Mesenchymal stem cell (in vitro differentiated cells and primary cell): ENCODE results near the gene STAB1.

Source experiments
- DNase-seq: peaks from one replicate; pipeline ENCODE4 v3.0.0-alpha.2; 2013
- H2AFZ ChIP-seq: one replicate; pipeline ENCODE4 v1.6.1; 2013; ENCODE audit warnings: low read depth, mild to moderate bottlenecking, control low read depth, inconsistent platforms, low read length, moderate library complexity
- H2AK5ac ChIP-seq: 2 replicates; pipeline ENCODE4 v1.6.1; 2013; ENCODE audit warnings: low read length, moderate library complexity, mild to moderate bottlenecking, inconsistent platforms; ENCODE audit not compliant: severe bottlenecking
- H2BK120ac ChIP-seq: one replicate; pipeline ENCODE4 v1.6.1; 2013; ENCODE audit warnings: low read depth, mild to moderate bottlenecking, inconsistent platforms, low read length, moderate library complexity
- H2BK12ac ChIP-seq, 2 experiments: one replicate each; pipeline ENCODE4 v1.6.1; 2013; ENCODE audit warnings: inconsistent platforms in 2 of 2, low read length in 2 of 2, mild to moderate bottlenecking in 2 of 2, moderate library complexity in 2 of 2, control low read depth in 1 of 2
- H2BK15ac ChIP-seq: one replicate; pipeline ENCODE4 v1.6.1; 2013; ENCODE audit warnings: mild to moderate bottlenecking, low read depth, inconsistent platforms; ENCODE audit not compliant: poor library complexity, severe bottlenecking
- H2BK5ac ChIP-seq: 2 replicates; pipeline ENCODE4 v1.6.1; 2013; ENCODE audit warnings: low read depth, mild to moderate bottlenecking, low read length, control low read depth, inconsistent platforms; ENCODE audit not compliant: poor library complexity, severe bottlenecking
- H3K14ac ChIP-seq, 2 experiments: one replicate each; pipeline ENCODE4 v1.6.1; 2013; ENCODE audit warnings: inconsistent platforms in 2 of 2, low read length in 2 of 2, control low read depth in 1 of 2, mild to moderate bottlenecking in 1 of 2, moderate library complexity in 1 of 2
- H3K18ac ChIP-seq, 2 experiments: one replicate each; pipeline ENCODE4 v1.6.1; 2013; ENCODE audit warnings: inconsistent platforms in 2 of 2, low read length in 2 of 2, control low read depth in 1 of 2, low read depth in 1 of 2, mild to moderate bottlenecking in 1 of 2
- H3K23ac ChIP-seq, 2 experiments: one replicate each; pipeline ENCODE4 v1.6.1; 2013; ENCODE audit warnings: inconsistent platforms in 2 of 2, low read length in 2 of 2, mild to moderate bottlenecking in 2 of 2, moderate library complexity in 2 of 2, control low read depth in 1 of 2
- H3K27ac ChIP-seq: 2 replicates; pipeline ENCODE4 v1.5.1; 2013; ENCODE audit warnings: mild to moderate bottlenecking, moderate library complexity, low read length, control low read depth, inconsistent platforms; ENCODE audit not compliant: poor library complexity, severe bottlenecking
- H3K27me3 ChIP-seq, 2 experiments: 2 replicates each; pipeline versions ENCODE4 v1.6.1 to v1.7.0; 2013; ENCODE audit warnings: low read length in 2 of 2, mild to moderate bottlenecking in 2 of 2, moderate library complexity in 2 of 2, control low read depth in 1 of 2, inconsistent platforms in 1 of 2; ENCODE audit not compliant: control insufficient read depth in 1 of 2, insufficient read depth in 1 of 2
- H3K36me3 ChIP-seq, 2 experiments: 2 replicates each; pipeline versions ENCODE4 v1.6.1 to v1.7.0; 2013; ENCODE audit warnings: low read length in 2 of 2, control low read depth in 1 of 2, inconsistent platforms in 1 of 2, low read depth in 1 of 2, mild to moderate bottlenecking in 1 of 2; ENCODE audit not compliant: insufficient read depth in 2 of 2, control insufficient read depth in 1 of 2
- H3K4ac ChIP-seq, 2 experiments: one replicate each; pipeline ENCODE4 v1.6.1; 2013; ENCODE audit warnings: inconsistent platforms in 2 of 2, low read length in 2 of 2, mild to moderate bottlenecking in 2 of 2, moderate library complexity in 2 of 2, control low read depth in 1 of 2, low read depth in 1 of 2
- H3K4me1 ChIP-seq: 2 replicates; pipeline ENCODE4 v1.6.1; 2013; ENCODE audit warnings: low read depth, low read length, control low read depth; ENCODE audit not compliant: control insufficient read depth, insufficient read depth
- H3K4me2 ChIP-seq: 2 replicates; pipeline ENCODE4 v1.6.1; 2013; ENCODE audit warnings: low read length, mild to moderate bottlenecking, inconsistent platforms; ENCODE audit not compliant: poor library complexity, severe bottlenecking
- H3K4me3 ChIP-seq, 2 experiments: 2 replicates each; pipeline versions ENCODE4 v1.5.1 to v1.7.0; 2013; ENCODE audit warnings: low read length in 2 of 2, mild to moderate bottlenecking in 2 of 2, control low read depth in 1 of 2, low read depth in 1 of 2; ENCODE audit not compliant: insufficient read depth in 1 of 2
- H3K79me1 ChIP-seq: replicated peaks from 2 replicates; pipeline ENCODE4 v1.6.1; 2013; ENCODE audit warnings: mild to moderate bottlenecking, control low read depth, low read length, inconsistent platforms; ENCODE audit not compliant: poor library complexity, severe bottlenecking
- H3K9ac ChIP-seq: 2 replicates; pipeline ENCODE4 v1.7.0; 2013; ENCODE audit warnings: mild to moderate bottlenecking, low read length, moderate library complexity
- H3K9me3 ChIP-seq: 2 replicates; pipeline ENCODE4 v1.7.0; 2013; ENCODE audit warnings: mild to moderate bottlenecking, low read length; ENCODE audit not compliant: control insufficient read depth
- H4K8ac ChIP-seq: one replicate; pipeline ENCODE4 v1.6.1; 2013; ENCODE audit warnings: inconsistent platforms, mild to moderate bottlenecking, low read length, moderate library complexity
- H4K91ac ChIP-seq: one replicate; pipeline ENCODE4 v1.6.1; 2013; ENCODE audit warnings: mild to moderate bottlenecking, low read length, inconsistent platforms
- WGBS: methylation state at CpG from one replicate; pipeline ENCODE4 v1.1.7; 2013; ENCODE audit warnings: mixed read lengths; 5-methylcytosine and 5-hydroxymethylcytosine counted together

Gene STAB1

DNA sequence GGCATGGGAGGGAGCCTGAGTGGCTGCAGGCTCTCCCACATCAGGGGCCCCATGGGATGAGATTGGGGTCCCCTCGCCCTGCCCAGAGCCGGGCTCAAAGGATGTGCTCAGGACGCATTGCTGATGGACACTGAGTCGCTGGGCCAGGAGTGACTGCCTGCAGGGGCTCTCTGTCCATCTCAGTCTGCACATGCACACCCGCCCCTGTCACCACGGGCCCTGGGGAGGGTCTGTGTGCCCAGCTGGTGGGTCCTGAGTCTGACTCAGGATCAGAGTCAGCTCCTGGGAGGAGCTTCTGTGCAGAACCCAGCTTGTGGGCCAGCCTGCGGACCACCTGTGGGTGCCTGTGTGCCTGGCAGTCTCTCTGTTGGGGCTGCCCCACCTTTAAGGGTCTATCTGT, 18.1 kb downstream of the STAB1 start:
- Histone ChIP-seq H4K91ac (no peak overlapping the region), H2BK120ac (no peak overlapping the region), H3K79me1 (no peaks in the 10 kb centered on the region), H3K9ac (no peak overlapping the region), H2BK15ac (no peak overlapping the region), H2AFZ (no peak overlapping the region), H2BK5ac (no peak overlapping the region), H3K36me3 (no peaks in the 10 kb centered on the region), H2AK5ac (no peak overlapping the region), H3K4ac (no peak overlapping the region), H3K4me3 (no peak overlapping the region), H3K14ac (no peak overlapping the region), H3K27me3 (peaks cover 18 to 78% of the 10 kb centered on the region in 2 experiments), H3K18ac (no peak overlapping the region), H4K8ac (no peak overlapping the region), H3K4me1 (no peaks in the 10 kb centered on the region), H3K27ac (no peak overlapping the region), H3K9me3 (no peaks in the 10 kb centered on the region), H2BK12ac (no peak overlapping the region), H3K4me2 (no peak overlapping the region), H3K23ac (no peak overlapping the region)
- no peak for DNase-seq
- 89% methylated on average over 7 of the region's 7 CpGs for WGBS

DNA sequence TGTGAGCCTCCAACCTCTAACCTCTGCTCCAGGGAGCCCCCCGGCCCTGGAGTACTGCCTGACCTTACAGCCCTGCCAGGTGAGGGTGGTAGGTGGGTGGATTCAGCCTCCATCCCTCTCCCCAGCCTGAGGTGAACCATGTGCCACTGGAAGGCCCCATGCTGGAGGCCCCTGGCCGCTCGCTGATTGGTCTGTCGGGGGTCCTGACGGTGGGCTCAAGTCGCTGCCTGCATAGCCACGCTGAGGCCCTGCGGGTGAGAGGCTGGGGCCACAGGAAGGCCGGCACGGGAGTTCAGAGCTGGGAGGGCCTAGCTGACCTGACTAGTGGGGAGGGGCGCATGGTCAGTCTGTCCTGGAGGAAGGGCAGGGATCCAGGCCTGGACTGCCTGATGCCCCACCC, 19.4 kb downstream of the STAB1 start:
- no peak overlapping the region for H4K8ac ChIP-seq
- no peak overlapping the region for H3K9ac ChIP-seq
- no peak overlapping the region for H4K91ac ChIP-seq
- no peak overlapping the region for H3K18ac ChIP-seq
- H3K23ac ChIP-seq: no peak overlapping the region
- DNase-seq: no peak
- WGBS: 80% methylated on average over 11 of the region's 11 CpGs
- H3K4me3 ChIP-seq: no peak overlapping the region
- H2AFZ ChIP-seq: no peak overlapping the region
- no peak overlapping the region for H2BK120ac ChIP-seq
- H3K4me1 ChIP-seq: peaks cover 9% of the 10 kb centered on the region
- H2BK12ac ChIP-seq: no peak overlapping the region
- no peak overlapping the region for H3K4ac ChIP-seq
- no peaks in the 10 kb centered on the region for H3K36me3 ChIP-seq
- no peaks in the 10 kb centered on the region for H3K79me1 ChIP-seq
- no peak overlapping the region for H2AK5ac ChIP-seq
- H2BK15ac ChIP-seq: no peak overlapping the region
- H3K27me3 ChIP-seq: peaks cover 18 to 79% of the 10 kb centered on the region in 2 experiments
- H3K14ac ChIP-seq: no peak overlapping the region
- H3K9me3 ChIP-seq: no peaks in the 10 kb centered on the region
- H3K27ac ChIP-seq: no peak overlapping the region
- no peak overlapping the region for H3K4me2 ChIP-seq
- no peak overlapping the region for H2BK5ac ChIP-seq

DNA sequence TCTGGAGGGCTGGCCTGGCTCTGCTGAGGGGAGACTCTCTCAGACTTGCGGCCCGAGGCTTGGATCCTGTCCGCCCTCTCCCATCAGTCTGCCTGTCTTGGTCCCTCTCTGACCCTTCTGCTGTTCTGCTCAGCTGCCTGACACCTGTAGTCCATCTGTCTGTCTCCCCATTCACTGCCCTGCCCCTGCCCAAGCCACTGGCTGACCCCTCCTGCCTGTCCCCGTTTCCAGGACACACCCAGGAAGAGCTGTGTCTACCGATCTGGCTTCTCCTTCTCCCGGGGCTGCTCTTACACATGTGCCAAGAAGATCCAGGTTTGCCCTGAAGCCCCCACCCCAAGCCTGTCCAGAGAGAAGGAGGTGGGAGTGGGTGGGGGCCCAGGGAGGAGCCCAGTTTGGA, 20.1 kb downstream of the STAB1 start:
- no peak for DNase-seq
- H3K4me2 ChIP-seq: no peak overlapping the region
- H3K18ac ChIP-seq: no peak overlapping the region
- H3K9me3 ChIP-seq: no peaks in the 10 kb centered on the region
- H4K8ac ChIP-seq: no peak overlapping the region
- H3K36me3 ChIP-seq: no peaks in the 10 kb centered on the region
- 73% methylated on average over 6 of the region's 6 CpGs for WGBS
- no peak overlapping the region for H2AK5ac ChIP-seq
- peaks cover 9% of the 10 kb centered on the region for H3K4me1 ChIP-seq
- no peaks in the 10 kb centered on the region for H3K79me1 ChIP-seq
- peak overlapping the region in 1 of 2 experiments; percentile 42 for H3K4ac ChIP-seq
- no peak overlapping the region for H2BK120ac ChIP-seq
- no peak overlapping the region for H3K4me3 ChIP-seq
- no peak overlapping the region for H3K23ac ChIP-seq
- H2BK15ac ChIP-seq: no peak overlapping the region
- H3K9ac ChIP-seq: no peak overlapping the region
- H2AFZ ChIP-seq: no peak overlapping the region
- H2BK5ac ChIP-seq: no peak overlapping the region
- H3K27me3 ChIP-seq: peaks cover 18 to 73% of the 10 kb centered on the region in 2 experiments
- H3K14ac ChIP-seq: no peak overlapping the region
- no peak overlapping the region for H3K27ac ChIP-seq
- H4K91ac ChIP-seq: no peak overlapping the region
- H2BK12ac ChIP-seq: no peak overlapping the region

DNA sequence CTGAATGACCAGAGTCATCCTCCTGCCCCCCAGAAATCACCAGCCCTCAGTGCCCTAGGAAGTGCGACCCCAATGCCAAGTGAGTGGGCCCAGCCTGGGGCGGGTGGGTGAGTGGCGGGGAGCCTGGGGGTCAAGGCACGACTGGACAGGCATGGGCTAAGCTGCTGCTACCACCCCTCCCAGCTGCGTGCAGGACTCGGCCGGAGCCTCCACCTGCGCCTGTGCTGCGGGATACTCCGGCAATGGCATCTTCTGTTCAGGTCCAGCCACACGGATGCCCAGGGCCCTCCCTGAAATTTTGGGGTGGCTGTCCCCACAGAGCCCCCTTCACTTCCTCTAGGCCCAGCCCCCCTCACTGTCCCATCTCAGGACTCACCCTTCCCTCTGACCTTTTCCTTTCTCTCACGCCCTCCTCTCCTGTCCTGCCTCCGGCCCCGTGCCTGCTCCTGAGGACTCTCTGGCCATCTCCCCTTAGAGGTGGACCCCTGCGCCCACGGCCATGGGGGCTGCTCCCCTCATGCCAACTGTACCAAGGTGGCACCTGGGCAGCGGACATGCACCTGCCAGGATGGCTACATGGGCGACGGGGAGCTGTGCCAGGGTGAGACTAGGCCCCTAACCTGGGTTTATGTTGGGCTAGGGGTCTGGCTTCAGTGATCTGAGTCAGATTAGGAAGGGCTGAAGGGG, 21.5 kb downstream of the STAB1 start:
- H3K18ac ChIP-seq: no peak overlapping the region
- no peak overlapping the region for H2BK15ac ChIP-seq
- 87% methylated on average over 19 of the region's 19 CpGs for WGBS
- no peak overlapping the region for H3K9ac ChIP-seq
- peaks cover 0 to 5% of the 10 kb centered on the region in 2 experiments for H3K36me3 ChIP-seq
- H2BK12ac ChIP-seq: no peak overlapping the region
- no peaks in the 10 kb centered on the region for H3K79me1 ChIP-seq
- peaks cover 9 to 59% of the 10 kb centered on the region in 2 experiments for H3K27me3 ChIP-seq
- no peak overlapping the region for H3K23ac ChIP-seq
- H3K4me3 ChIP-seq: no peak overlapping the region
- no peak for DNase-seq
- no peaks in the 10 kb centered on the region for H3K9me3 ChIP-seq
- H2BK5ac ChIP-seq: no peak overlapping the region
- H4K8ac ChIP-seq: no peak overlapping the region
- H3K14ac ChIP-seq: no peak overlapping the region
- H3K4me1 ChIP-seq: peaks cover 9% of the 10 kb centered on the region
- H3K27ac ChIP-seq: no peak overlapping the region
- H3K4me2 ChIP-seq: no peak overlapping the region
- H3K4ac ChIP-seq: no peak overlapping the region
- H2AK5ac ChIP-seq: no peak overlapping the region
- no peak overlapping the region for H4K91ac ChIP-seq
- no peak overlapping the region for H2BK120ac ChIP-seq
- H2AFZ ChIP-seq: no peak overlapping the region
